Heart left ventricle (tissue), 16 donors: ENCODE data around the gene NACC2. TPM values are rescaled to one million over a fixed set of nuclear protein-coding genes. Genes with fewer than 3 reads are reported as not detected.

Experiments
- ATAC-seq, 4 donors: fragments of 200-7000 bp; cut with Tn5 transposase; one replicate each; pipeline ENCODE4 v1.9.1; 2020 to 2022; ENCODE audit warnings: moderate library complexity in 4 of 4, mild to moderate bottlenecking in 3 of 4, moderate number of reproducible peaks in 1 of 4
- DNase-seq, 5 donors: peaks; one replicate each; pipeline ENCODE4 v3.0.0-alpha.2; 2020
- H3K27ac ChIP-seq, 12 donors: fragments of 200-600 bp; sonication (generic) in 4 of 12; one replicate each; pipeline versions ENCODE4 v1.5.0 to v1.8.0; 2016 to 2022; ENCODE audit warnings: mild to moderate bottlenecking in 2 of 12
- H3K27me3 ChIP-seq, 9 donors: fragments of 200-600 bp; sonication (generic) in 2 of 9; one replicate each; pipeline versions ENCODE4 v1.5.1 to v1.8.0; 2016 to 2022; ENCODE audit warnings: mild to moderate bottlenecking in 3 of 9
- H3K36me3 ChIP-seq, 9 donors: fragments of 200-600 bp; sonication (generic) in 2 of 9; one replicate each; pipeline versions ENCODE4 v1.5.0 to v1.8.0; 2018 to 2022; ENCODE audit warnings: mild to moderate bottlenecking in 2 of 9
- H3K4me1 ChIP-seq, 12 donors: fragments of 200-600 bp; sonication (generic) in 4 of 12; one replicate each; pipeline versions ENCODE4 v1.5.0 to v1.8.0; 2016 to 2022; ENCODE audit warnings: mild to moderate bottlenecking in 3 of 12
- H3K4me3 ChIP-seq, 12 donors: fragments of 200-600 bp; sonication (generic) in 4 of 12; one replicate each; pipeline versions ENCODE4 v1.5.0 to v1.8.0; 2017 to 2022; ENCODE audit warnings: mild to moderate bottlenecking in 9 of 12, moderate library complexity in 4 of 12
- H3K9me3 ChIP-seq, 12 donors: fragments of 200-600 bp; sonication (generic) in 4 of 12; one replicate each; pipeline versions ENCODE4 v1.5.0 to v1.8.0; 2016 to 2022; ENCODE audit warnings: mild to moderate bottlenecking in 1 of 12
- CTCF ChIP-seq, 12 donors: fragments of 200-600 bp; sonication (generic) in 4 of 12; IDR thresholded peaks; one replicate each; pipeline versions ENCODE4 v1.5.0 to v1.8.0; 2018 to 2022; ENCODE audit warnings: antibody characterized with exemption in 12 of 12, mild to moderate bottlenecking in 5 of 12
- POLR2A ChIP-seq, 2 donors: fragments of 450-650 bp; IDR thresholded peaks; one replicate each; pipeline ENCODE4 v1.6.1; 2017; ENCODE audit warnings: antibody characterized with exemption in 2 of 2, mild to moderate bottlenecking in 2 of 2, moderate library complexity in 2 of 2
- WGBS, 4 donors: extraction: QIAGEN DNeasy Blood & Tissue Kit in 2 of 4; methylation state at CpG; one replicate each; pipeline versions ENCODE4 v1.1.5 to v1.1.7; 2013 to 2018; 5-methylcytosine and 5-hydroxymethylcytosine counted together
- intact Hi-C, 10 donors: fragments of 100-400 bp; cut with DNase I; formaldehyde crosslinking; loops; one replicate each; pipeline versions ENCODE4 v1.11.1 to v1.14.2; 2022
- polyA plus RNA-seq, 2 donors: library from polyadenylated mRNA; stranded (reverse); fragments of 200-250 nt; gene quantifications; one replicate each; pipeline ENCODE4 v1.2.3, GENCODE V29; 2013
- total RNA-seq, 9 donors: library from RNA; depleted of rRNA in 2 of 9; stranded (reverse); fragments of >200 nt in 2 of 9; fragmentation: NEBNext Ultra II Directional in 3 of 9; extraction: Animal tissue kit (Norgen Biotek cat#: 25700) in 3 of 9; gene quantifications; one replicate each; pipeline versions ENCODE4 v1.1.0 to v1.2.4, GENCODE V29; 2016 to 2023
- donor health status: ischemic (EF 13 %, LVEDD 7.1; RV severe dilation, severe dysfunction).
- donor health status: healthy with polysubstance abuse.
- donor health status: DM: no; HTN: yes; CAD: no.
- donor health status: DM: no; HTN: no; CAD: no.
- donor health status: ischemic (EF 25% LVEDD 6.9; RV normal size, moderate dysfunction).
- donor health status: ischemic (EF 25% LVEDD 5.7; RV mildly dilated, moderate dysfunction).
- donor health status: healthy.
- donor health status: DM: yes; HTN: yes; CAD: no.
- donor health status: ischemic (EF 35%, LVEDD 5.7; RV mildly dilated, moderate dysfunction).
- donor health status: nonischemic (EF 11% LVEDD 7.7; RV severe dilation, severe dysfunction).
- donor health status: DM: yes; HTN: yes; CAD: no.
- donor health status: PGD.
- donor health status: ischemic (EF 29% LVEDD 5.4; RV normal size, mild dysfunction).
- donor health status: nonischemic (EF 23%, LVEDD 6.1; RV moderate dilation, normal function).

Gene NACC2
- total and polyA plus RNA-seq, 11 donors = 17.9 to 66.5 (median 47.4) TPM

GRCh38 chr9:136052991-136053756 lies 41.9 kb downstream of the NACC2 start:
- Histone ChIP-seq H3K4me3 (peak overlapping the region in 10 of 12 donors; percentile 47 to 63 (median 56)), H3K27ac (peak overlapping the region; percentile 32 to 88 (median 80)), H3K4me1 (peaks cover 6 to 74% (median 50%) of the 10 kb centered on the region in 12 donors), H3K36me3 (peaks cover 0 to 21% (median 9%) of the 10 kb centered on the region in 9 donors), H3K27me3 (no peaks in the 10 kb centered on the region), H3K9me3 (no peaks in the 10 kb centered on the region)
- WGBS, 4 donors = 40 to 53% (median 47%) methylated on average over 14 to 23 of the region's 23 CpGs
- TF ChIP-seq CTCF (IDR thresholded peaks at IDR 0.05) (no peak), POLR2A (IDR thresholded peaks at IDR 0.05) (no peak)
- DNase-seq (peak in 3 of 5 donors; percentile 37 to 58 (median 50)), ATAC-seq (peak in 3 of 4 donors; percentile 9 to 32 (median 22))
- intact Hi-C loops = loop anchor here in 5 of 10 donors (2.0 to 5.0 kb wide), 4 partner anchors 32 to 64 kb away; partner anchors contain the start of gene TMEM250 (in 1 of the 5)

GRCh38 chr9:136052472-136052880 lies 42.6 kb downstream of the NACC2 start:
- ATAC-seq (peak; percentile 31 to 67 (median 34)), DNase-seq (peak in 2 of 5 donors; percentile 43 to 63)
- Histone ChIP-seq H3K9me3 (no peaks in the 10 kb centered on the region), H3K4me1 (peaks cover 6 to 81% (median 53%) of the 10 kb centered on the region in 12 donors), H3K4me3 (peak overlapping the region in 11 of 12 donors; percentile 9 to 63 (median 55)), H3K36me3 (peaks cover 0 to 26% (median 11%) of the 10 kb centered on the region in 9 donors), H3K27ac (peak overlapping the region; percentile 32 to 88 (median 80)), H3K27me3 (no peaks in the 10 kb centered on the region)
- 24 to 39% (median 32%) methylated on average over 6 to 15 of the region's 15 CpGs for WGBS, 4 donors
- TF ChIP-seq CTCF (IDR thresholded peaks at IDR 0.05) (no peak), POLR2A (IDR thresholded peaks at IDR 0.05) (no peak)
- intact Hi-C loops = loop anchor here in 5 of 10 donors (2.0 to 5.0 kb wide), 4 partner anchors 32 to 65 kb away; partner anchors contain the start of gene TMEM250 (in 1 of the 5)

GRCh38 chr9:136051837-136052471 lies 43.1 kb downstream of the NACC2 start:
- Histone ChIP-seq H3K9me3 (no peaks in the 10 kb centered on the region), H3K36me3 (peaks cover 0 to 31% (median 11%) of the 10 kb centered on the region in 9 donors), H3K4me3 (peak overlapping the region; percentile 29 to 63 (median 53)), H3K27me3 (no peaks in the 10 kb centered on the region), H3K4me1 (peaks cover 6 to 85% (median 58%) of the 10 kb centered on the region in 12 donors), H3K27ac (peak overlapping the region; percentile 32 to 88 (median 80))
- no peak for TF ChIP-seq CTCF (IDR thresholded peaks at IDR 0.05)
- no peak for TF ChIP-seq POLR2A (IDR thresholded peaks at IDR 0.05)
- peak; percentile 24 to 66 (median 36) for ATAC-seq
- WGBS, 4 donors = 0 to 3% (median 3%) methylated on average over 20 to 31 of the region's 31 CpGs
- intact Hi-C loops = loop anchor here in 5 of 10 donors (2.0 to 5.0 kb wide), 4 partner anchors 33 to 65 kb away; partner anchors contain the start of gene TMEM250 (in 1 of the 5)
- DNase-seq = peak in 4 of 5 donors; percentile 57 to 72 (median 62)
